HG02678 (cell line): ENCODE data around the gene NKG7.
"Not testable (repeated sequence)": the region's sequence is repeated elsewhere in the genome, so short reads cannot be mapped to it uniquely, and the experiment has no call there.

Source experiments
- ATAC-seq: cut with Tn5 transposase; IDR thresholded peaks from one replicate; pipeline ENCODE4 v1.9.1; 2021; ENCODE audit warnings: mild to moderate bottlenecking, moderate library complexity; ENCODE audit not compliant: unreplicated experiment

Gene NKG7

GRCh38 chr19:51372649-51373504 is at the start of gene NKG7:
Gene NKG7 (minus strand): TSS chr19:51372654. CDS start chr19:51372535, 119 bp downstream.
- ATAC-seq = peak; percentile 39

GRCh38 chr19:51422053-51422448 is 49.6 kb upstream of the NKG7 start:
- no peak for ATAC-seq

GRCh38 chr19:51421229-51422052 is 49.0 kb upstream of the NKG7 start:
- no peak for ATAC-seq

- ATAC-seq = not testable (repeated sequence)
Measured at GRCh38 chr19:51420511-51420910, 48.1 kb upstream of the NKG7 start.

- ATAC-seq = no peak
Measured at GRCh38 chr19:51418707-51419106, 46.3 kb upstream of the NKG7 start.

- peak; percentile 27 for ATAC-seq
Measured at GRCh38 chr19:51417810-51418157, 45.3 kb upstream of the NKG7 start.

- peak; percentile 67 for ATAC-seq
Measured at GRCh38 chr19:51417107-51417809, 44.8 kb upstream of the NKG7 start, which contains the start of gene SIGLEC10. Gene SIGLEC10 (minus strand): TSS chr19:51417642. CDS start chr19:51417581, 61 bp downstream.

- ATAC-seq = not testable (repeated sequence)
Measured at GRCh38 chr19:51416422-51416821, 44.0 kb upstream of the NKG7 start.

- ATAC-seq = no peak
Measured at GRCh38 chr19:51415187-51415586, 42.7 kb upstream of the NKG7 start.

GRCh38 chr19:51410950-51411748 is 38.7 kb upstream of the NKG7 start:
- no peak for ATAC-seq

GRCh38 chr19:51407511-51408131 is 35.2 kb upstream of the NKG7 start:
- no peak for ATAC-seq

- no peak for ATAC-seq
Measured at GRCh38 chr19:51402117-51402516, 29.7 kb upstream of the NKG7 start.

GRCh38 chr19:51399936-51400335 is 27.5 kb upstream of the NKG7 start:
- not testable (repeated sequence) for ATAC-seq

- ATAC-seq = no peak
Measured at GRCh38 chr19:51399231-51399630, 26.8 kb upstream of the NKG7 start.

- no peak for ATAC-seq
Measured at GRCh38 chr19:51398096-51398704, 25.7 kb upstream of the NKG7 start.

- ATAC-seq = not testable (repeated sequence)
Measured at GRCh38 chr19:51397453-51397852, 25.0 kb upstream of the NKG7 start.

GRCh38 chr19:51396175-51396574 is 23.7 kb upstream of the NKG7 start:
- ATAC-seq = no peak

GRCh38 chr19:51394050-51394836 is 21.8 kb upstream of the NKG7 start:
- ATAC-seq = peak; percentile 90

- no peak for ATAC-seq
Measured at GRCh38 chr19:51392701-51393100, 20.2 kb upstream of the NKG7 start.
